Measurements from ENCODE around the gene GLRX3.
"Not testable (repeated sequence)": the region's sequence is repeated elsewhere in the genome, so short reads cannot be mapped to it uniquely, and the experiment has no call there.

Gene GLRX3

DNA sequence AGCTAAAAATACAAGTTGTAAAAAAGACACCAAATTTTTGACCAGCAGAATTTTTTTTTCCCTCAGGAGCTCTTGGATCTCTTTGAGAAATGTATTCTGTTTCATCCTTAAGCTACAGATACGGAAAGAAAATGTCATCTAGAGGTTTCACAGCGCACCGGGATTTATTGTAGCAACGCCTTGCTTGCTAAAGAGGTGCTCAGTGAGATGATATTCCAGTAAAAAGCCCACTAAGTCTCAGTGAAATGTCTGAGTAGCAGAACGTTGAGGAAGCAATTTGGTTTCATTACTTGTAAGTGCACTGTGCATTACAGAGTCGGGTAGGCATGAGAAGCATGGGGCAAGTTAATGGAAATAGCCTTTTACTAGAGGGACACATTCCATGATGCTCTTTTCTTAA, 62.5 kb downstream of the GLRX3 start:
- TF ChIP-seq, protein P1, sequence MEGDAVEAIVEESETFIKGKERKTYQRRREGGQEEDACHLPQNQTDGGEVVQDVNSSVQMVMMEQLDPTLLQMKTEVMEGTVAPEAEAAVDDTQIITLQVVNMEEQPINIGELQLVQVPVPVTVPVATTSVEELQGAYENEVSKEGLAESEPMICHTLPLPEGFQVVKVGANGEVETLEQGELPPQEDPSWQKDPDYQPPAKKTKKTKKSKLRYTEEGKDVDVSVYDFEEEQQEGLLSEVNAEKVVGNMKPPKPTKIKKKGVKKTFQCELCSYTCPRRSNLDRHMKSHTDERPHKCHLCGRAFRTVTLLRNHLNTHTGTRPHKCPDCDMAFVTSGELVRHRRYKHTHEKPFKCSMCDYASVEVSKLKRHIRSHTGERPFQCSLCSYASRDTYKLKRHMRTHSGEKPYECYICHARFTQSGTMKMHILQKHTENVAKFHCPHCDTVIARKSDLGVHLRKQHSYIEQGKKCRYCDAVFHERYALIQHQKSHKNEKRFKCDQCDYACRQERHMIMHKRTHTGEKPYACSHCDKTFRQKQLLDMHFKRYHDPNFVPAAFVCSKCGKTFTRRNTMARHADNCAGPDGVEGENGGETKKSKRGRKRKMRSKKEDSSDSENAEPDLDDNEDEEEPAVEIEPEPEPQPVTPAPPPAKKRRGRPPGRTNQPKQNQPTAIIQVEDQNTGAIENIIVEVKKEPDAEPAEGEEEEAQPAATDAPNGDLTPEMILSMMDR (IDR thresholded peaks at IDR 0.05; ENCODE audit: control insufficient read depth, extremely low read depth, insufficient read depth): no peak
- DNase-seq (ENCODE audit: low read depth): no peak
- no peak overlapping the region for H3K4me3 ChIP-seq (ENCODE audit: low read depth, low read length)

DNA sequence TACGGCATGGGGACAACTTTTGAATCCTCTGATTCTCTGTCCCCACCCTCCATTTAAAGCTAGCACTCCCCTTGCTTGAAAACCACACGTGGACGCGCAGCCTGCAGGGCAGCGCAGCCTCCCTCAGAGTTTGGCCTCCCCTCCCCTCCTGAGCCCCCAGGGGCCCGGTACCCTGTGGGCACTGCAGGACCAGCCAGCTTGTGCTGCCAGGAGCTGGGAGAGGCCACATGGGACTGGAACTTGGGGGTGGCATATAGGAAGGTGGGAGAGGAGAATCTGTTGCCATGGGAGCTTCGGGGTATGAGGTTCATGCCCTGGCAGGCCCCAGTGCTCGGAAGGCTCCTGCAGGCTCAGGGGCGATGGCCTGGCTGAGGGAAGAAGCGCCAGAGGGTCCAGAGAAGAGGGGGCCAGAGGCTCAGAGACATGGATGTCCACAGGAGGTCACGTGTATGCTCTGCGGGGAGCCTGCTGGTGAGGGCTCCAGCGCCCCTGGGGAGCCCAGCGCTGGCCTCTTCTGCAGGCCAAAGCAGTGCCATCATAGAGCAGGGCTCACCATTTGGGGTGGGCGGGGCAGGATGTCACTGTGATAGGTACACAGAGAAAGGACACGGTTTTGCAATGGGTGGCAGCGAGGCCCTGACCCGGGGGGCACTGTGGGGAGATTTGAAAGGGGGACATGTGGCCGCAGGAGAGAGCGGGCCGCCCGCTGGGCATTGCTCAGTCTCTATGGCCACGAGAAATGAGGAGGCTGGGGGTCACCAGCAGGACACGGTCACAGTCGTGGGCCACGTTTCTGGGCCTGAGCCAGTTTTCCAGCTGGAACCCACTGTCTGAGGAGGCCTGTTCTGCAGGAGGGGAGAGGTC, 64.2 kb downstream of the GLRX3 start:
- no peak for DNase-seq (ENCODE audit: low read depth)
- H3K4me3 ChIP-seq (ENCODE audit: low read depth, low read length): no peak overlapping the region
- TF ChIP-seq, protein P1 (IDR thresholded peaks at IDR 0.05; ENCODE audit: control insufficient read depth, extremely low read depth, insufficient read depth): no peak

DNA sequence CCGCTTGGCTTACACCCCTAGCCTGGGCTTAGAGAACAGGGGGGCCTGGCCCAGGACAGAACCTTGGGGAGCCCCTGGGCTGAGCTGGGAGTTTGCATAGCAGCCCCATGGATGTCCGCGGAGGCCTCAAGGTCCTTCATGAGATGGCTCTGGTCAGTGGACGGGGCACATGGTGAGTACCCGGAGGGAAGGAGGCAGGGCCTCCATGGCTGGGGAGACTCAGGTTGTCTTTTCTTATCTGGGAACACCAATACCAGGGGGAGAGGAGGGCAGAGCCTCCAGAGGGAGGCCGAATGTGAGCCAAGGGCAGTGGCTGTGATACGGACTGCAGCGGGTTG, 64.8 kb downstream of the GLRX3 start:
- TF ChIP-seq, protein P1 (IDR thresholded peaks at IDR 0.05; ENCODE audit: control insufficient read depth, extremely low read depth, insufficient read depth): no peak
- DNase-seq (ENCODE audit: low read depth): no peak
- no peak overlapping the region for H3K4me3 ChIP-seq (ENCODE audit: low read depth, low read length)

DNA sequence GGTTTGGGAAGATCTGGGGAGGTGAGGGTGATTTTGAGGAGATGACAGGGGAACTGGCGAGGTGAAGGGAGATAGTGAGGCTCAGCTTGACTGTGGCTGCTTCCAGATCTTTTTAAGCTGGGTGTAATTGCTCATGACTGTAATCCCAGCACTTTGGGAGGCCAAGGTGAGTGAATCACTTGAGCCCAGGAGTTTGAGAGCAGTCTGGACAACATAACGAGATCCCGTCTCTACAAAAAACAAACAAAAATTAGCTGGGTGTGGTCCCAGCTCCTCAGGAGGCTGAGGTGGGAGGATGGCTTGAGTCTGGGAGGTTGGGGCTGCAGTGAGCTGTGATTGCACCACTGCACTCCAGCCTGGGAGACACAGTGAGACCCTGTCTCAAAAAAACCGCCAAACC, 66.0 kb downstream of the GLRX3 start:
- not testable (repeated sequence) for H3K4me3 ChIP-seq (ENCODE audit: low read depth, low read length); DNase-seq (ENCODE audit: low read depth)

DNA sequence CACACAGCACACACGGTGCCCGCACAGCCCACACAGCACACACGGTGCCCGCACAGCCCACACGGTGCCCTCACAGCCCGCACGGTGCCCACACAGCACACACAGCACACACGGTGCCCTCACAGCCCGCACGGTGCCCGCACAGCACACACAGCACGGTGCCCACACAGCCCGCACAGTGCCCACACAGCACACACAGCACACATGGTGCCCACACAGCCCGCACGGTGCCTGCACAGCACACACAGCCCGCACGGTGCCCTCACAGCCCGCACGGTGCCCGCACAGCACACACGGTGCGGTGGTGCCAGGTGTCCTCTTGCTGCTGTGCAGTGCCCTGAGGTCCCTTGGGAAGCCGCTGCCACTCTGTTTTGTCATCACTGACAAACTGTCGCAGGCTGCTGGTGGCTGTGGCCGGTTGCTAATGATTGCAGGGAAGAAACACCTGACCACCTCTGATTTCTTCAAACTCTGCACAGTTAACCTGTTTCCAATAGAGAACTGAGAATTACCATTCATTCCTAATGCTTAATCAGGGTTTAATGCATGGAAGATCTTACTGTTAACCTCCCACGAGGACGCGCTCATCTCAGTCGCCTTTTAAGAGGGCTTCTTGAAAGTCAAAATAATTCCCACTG, 66.9 kb downstream of the GLRX3 start:
- no peak for DNase-seq (ENCODE audit: low read depth)
- H3K4me3 ChIP-seq (ENCODE audit: low read depth, low read length): no peak overlapping the region
- TF ChIP-seq, protein P1 (IDR thresholded peaks at IDR 0.05; ENCODE audit: control insufficient read depth, extremely low read depth, insufficient read depth): no peak

DNA sequence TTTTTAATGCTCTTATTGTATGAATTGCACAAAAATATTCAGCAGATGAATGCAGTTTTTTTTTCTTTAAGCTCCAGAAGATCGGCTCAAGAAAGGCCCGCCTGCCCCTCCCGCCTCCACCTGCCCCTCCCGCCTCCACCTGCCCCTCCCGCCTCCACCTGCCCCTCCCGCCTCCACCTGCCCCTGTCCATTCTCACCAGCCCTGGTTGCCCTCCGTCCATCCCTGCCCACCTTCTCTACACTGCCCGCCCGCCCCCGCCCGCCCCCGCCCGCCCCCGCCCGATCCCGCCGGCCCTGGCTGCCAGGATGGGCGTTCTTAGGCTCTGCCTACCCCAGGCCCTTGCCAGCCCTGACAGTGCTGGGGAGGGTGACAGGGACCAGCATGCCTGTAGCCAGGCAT, 67.4 kb downstream of the GLRX3 start:
- DNase-seq (ENCODE audit: low read depth): no peak
- H3K4me3 ChIP-seq (ENCODE audit: low read depth, low read length): no peak overlapping the region
- TF ChIP-seq, protein P1 (IDR thresholded peaks at IDR 0.05; ENCODE audit: control insufficient read depth, extremely low read depth, insufficient read depth): no peak

DNA sequence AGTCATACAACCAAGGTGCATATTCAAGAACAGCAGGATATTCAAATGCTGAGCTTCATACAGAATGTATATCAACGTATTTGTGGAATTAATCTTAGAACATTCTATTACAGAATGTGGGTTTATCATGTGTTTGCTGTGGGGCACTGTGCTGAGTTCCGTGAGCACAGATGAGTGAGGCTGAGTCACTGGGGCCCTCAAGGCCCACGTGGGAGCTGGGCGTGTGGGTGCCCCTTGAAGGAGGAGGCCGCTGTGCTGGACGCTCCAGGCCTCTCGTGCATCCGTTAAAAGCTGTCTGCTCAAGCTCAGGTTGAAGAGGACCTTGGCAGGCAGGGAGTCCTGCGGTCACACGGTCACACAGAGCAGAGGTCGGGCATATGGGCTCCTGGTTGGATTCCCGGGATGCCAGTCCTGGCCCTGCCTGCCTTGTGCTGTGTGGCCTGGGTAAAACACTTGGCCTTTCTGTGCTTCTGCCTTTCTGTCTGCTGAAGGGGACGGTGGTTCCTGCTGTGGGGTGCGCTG, 70.1 kb downstream of the GLRX3 start:
- no peak overlapping the region for H3K4me3 ChIP-seq (ENCODE audit: low read depth, low read length)
- DNase-seq (ENCODE audit: low read depth): no peak
- TF ChIP-seq, protein P1 (IDR thresholded peaks at IDR 0.05; ENCODE audit: control insufficient read depth, extremely low read depth, insufficient read depth): no peak
